Sigmoid colon (tissue), 4 donors: ENCODE measurements around the gene NCOA7.

Source experiments
- POLR2A ChIP-seq, 2 donors: fragments of 450-650 bp; IDR thresholded peaks; one replicate each; pipeline ENCODE4 v1.6.1; 2016; ENCODE audit warnings: antibody characterized with exemption in 2 of 2, mild to moderate bottlenecking in 2 of 2, moderate library complexity in 2 of 2
- POLR2AphosphoS5 ChIP-seq, 4 donors: sonication (generic); formaldehyde crosslinking; IDR thresholded peaks; one replicate each; pipeline ENCODE4 v1.6.1; 2017; ENCODE audit warnings: antibody characterized with exemption in 4 of 4
- TF ChIP-seq, protein P1 (sequence below), 4 experiments: fragments of 450-650 bp in 3 of 4; fragments of 200-600 bp in 1 of 4; IDR thresholded peaks; one replicate each; pipeline ENCODE4 v1.5.1; 2016 to 2019; ENCODE audit warnings: antibody characterized with exemption in 4 of 4, mild to moderate bottlenecking in 3 of 4, moderate library complexity in 2 of 4

DNA sequence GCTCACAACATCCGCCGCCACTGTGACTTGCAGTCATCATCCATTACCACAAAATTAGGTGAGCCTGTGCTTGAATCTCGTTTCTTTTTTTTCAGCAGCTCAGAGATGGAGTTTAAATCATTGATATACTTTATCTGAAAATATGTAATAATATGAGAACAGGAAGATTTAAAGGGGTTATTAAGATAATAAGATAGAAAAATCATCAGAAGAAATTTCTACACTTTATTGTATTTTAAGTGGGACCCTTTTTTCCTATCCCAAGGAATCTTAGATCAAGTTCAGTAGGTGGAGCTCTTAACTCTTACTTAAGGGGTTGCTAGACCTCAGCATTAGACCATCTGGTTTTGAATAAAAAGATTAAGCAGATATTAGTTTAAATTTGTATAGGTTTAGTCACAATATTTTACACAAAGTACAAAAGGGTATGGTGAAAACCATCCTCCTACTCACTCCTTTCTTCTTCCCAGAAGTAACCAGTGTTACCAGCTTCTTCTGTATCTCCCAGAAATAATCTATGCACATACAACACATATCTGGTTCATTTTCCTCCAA is 9.4 kb upstream of the NCOA7 start:
- TF ChIP-seq POLR2A (IDR thresholded peaks at IDR 0.05) = no peak
- TF ChIP-seq, protein P1, sequence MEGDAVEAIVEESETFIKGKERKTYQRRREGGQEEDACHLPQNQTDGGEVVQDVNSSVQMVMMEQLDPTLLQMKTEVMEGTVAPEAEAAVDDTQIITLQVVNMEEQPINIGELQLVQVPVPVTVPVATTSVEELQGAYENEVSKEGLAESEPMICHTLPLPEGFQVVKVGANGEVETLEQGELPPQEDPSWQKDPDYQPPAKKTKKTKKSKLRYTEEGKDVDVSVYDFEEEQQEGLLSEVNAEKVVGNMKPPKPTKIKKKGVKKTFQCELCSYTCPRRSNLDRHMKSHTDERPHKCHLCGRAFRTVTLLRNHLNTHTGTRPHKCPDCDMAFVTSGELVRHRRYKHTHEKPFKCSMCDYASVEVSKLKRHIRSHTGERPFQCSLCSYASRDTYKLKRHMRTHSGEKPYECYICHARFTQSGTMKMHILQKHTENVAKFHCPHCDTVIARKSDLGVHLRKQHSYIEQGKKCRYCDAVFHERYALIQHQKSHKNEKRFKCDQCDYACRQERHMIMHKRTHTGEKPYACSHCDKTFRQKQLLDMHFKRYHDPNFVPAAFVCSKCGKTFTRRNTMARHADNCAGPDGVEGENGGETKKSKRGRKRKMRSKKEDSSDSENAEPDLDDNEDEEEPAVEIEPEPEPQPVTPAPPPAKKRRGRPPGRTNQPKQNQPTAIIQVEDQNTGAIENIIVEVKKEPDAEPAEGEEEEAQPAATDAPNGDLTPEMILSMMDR (IDR thresholded peaks at IDR 0.05) = no peak
- TF ChIP-seq POLR2AphosphoS5 (IDR thresholded peaks at IDR 0.05) = no peak
